ENCODE data around the gene MRPL45. TPM values are rescaled to one million over a fixed set of nuclear protein-coding genes. Genes with fewer than 3 reads are reported as not detected.

The MRPL45 gene
- polyA plus RNA-seq, 3 donors = 58.8 to 65.7 (median 63.2) TPM

- no peak for DNase-seq
Observed at GRCh38 chr17:38369124-38369886, 72.3 kb downstream of the MRPL45 start.

Other genes with a start within 250 kb of the MRPL45 start
- not detected for gene TBC1D3C, start 228.5 kb upstream of the MRPL45 start, polyA plus RNA-seq (ENCODE audit: insufficient read length in 3 of 3)
- gene TBC1D3E, start 169.2 kb upstream of the MRPL45 start, polyA plus RNA-seq (ENCODE audit: insufficient read length in 3 of 3) = not detected
- gene TBC1D3, start 104.6 kb upstream of the MRPL45 start, polyA plus RNA-seq (ENCODE audit: insufficient read length in 3 of 3) = not detected
- gene GPR179, start 46.8 kb downstream of the MRPL45 start, polyA plus RNA-seq (ENCODE audit: insufficient read length in 3 of 3) = under 1 TPM; 0.10 to 0.16 (median 0.12) TPM
- gene SOCS7, start 54.7 kb downstream of the MRPL45 start, polyA plus RNA-seq (ENCODE audit: insufficient read length in 3 of 3) = 10 to 100 TPM; 16.9 to 22.8 (median 21.1) TPM
- 10 to 100 TPM; 56.8 to 57.7 (median 57.6) TPM for gene ARHGAP23, start 131.3 kb downstream of the MRPL45 start, polyA plus RNA-seq (ENCODE audit: insufficient read length in 3 of 3)